ENCODE measurements around the gene CPLANE1. TPM values are rescaled to one million over a fixed set of nuclear protein-coding genes. Genes with fewer than 3 reads are reported as not detected.

The CPLANE1 gene
- total RNA-seq, 1 donor from 2014 or later, result 25.8 TPM

DNA sequence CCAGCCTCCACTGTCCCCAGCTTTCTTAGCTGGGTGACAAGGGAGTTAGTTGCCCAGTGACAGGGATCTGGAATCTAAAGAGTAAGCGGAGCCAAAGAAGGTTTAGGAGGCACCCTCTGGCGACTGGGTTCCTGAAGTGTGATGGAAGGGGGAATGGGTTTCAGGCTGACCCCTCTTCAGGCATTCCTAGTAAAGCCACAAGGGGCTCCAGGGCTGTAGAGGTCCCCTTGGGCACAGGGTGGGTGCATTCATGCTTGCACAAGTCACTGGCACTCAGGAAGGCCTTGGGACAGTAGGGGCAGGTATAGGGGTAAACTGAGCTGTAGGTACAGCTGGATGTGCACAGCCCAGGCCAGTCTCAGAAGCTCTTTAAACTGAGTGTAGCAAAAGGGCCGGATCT lies 74.2 kb downstream of the CPLANE1 start:
- H3K4me3 Mint-ChIP-seq (ENCODE audit: unreplicated experiment), result no peak overlapping the region
- H3K27me3 Mint-ChIP-seq (ENCODE audit: low read depth), result no peaks in the 10 kb centered on the region
- H3K9me3 Mint-ChIP-seq (ENCODE audit: low read depth), result no peaks in the 10 kb centered on the region
- TF ChIP-seq, protein P1, sequence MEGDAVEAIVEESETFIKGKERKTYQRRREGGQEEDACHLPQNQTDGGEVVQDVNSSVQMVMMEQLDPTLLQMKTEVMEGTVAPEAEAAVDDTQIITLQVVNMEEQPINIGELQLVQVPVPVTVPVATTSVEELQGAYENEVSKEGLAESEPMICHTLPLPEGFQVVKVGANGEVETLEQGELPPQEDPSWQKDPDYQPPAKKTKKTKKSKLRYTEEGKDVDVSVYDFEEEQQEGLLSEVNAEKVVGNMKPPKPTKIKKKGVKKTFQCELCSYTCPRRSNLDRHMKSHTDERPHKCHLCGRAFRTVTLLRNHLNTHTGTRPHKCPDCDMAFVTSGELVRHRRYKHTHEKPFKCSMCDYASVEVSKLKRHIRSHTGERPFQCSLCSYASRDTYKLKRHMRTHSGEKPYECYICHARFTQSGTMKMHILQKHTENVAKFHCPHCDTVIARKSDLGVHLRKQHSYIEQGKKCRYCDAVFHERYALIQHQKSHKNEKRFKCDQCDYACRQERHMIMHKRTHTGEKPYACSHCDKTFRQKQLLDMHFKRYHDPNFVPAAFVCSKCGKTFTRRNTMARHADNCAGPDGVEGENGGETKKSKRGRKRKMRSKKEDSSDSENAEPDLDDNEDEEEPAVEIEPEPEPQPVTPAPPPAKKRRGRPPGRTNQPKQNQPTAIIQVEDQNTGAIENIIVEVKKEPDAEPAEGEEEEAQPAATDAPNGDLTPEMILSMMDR (IDR thresholded peaks at IDR 0.05), result no peak
- H3K27ac Mint-ChIP-seq (ENCODE audit: unreplicated experiment), result no peak overlapping the region
- no peaks in the 10 kb centered on the region for H3K4me1 Mint-ChIP-seq (ENCODE audit: low read depth)
- H3K36me3 Mint-ChIP-seq (ENCODE audit: low read depth), result peaks cover 41% of the 10 kb centered on the region
- DNase-seq (ENCODE audit: low spot score), result no peak

DNA sequence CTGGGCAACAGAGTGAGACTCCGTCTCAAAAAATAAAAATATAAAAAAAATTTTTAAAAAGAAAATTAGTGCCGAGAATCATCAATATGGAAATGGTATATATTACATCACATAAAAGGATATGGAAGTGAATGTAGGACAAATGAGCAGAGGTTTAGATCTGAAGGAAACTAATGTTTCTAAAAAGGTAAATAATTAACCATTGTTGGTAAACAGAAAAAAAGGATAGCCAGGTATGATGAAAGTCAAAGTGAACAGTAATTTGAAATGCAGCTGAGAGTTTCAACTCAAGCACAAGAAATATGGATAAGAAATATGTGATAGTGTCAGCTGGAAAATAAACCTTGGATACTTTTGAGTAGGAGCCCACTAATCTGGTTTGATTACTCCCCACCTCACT lies 76.2 kb downstream of the CPLANE1 start:
- H3K36me3 Mint-ChIP-seq (ENCODE audit: low read depth), result peaks cover 52% of the 10 kb centered on the region
- no peaks in the 10 kb centered on the region for H3K9me3 Mint-ChIP-seq (ENCODE audit: low read depth)
- no peak overlapping the region for H3K27ac Mint-ChIP-seq (ENCODE audit: unreplicated experiment)
- TF ChIP-seq, protein P1 (IDR thresholded peaks at IDR 0.05), result no peak
- no peaks in the 10 kb centered on the region for H3K27me3 Mint-ChIP-seq (ENCODE audit: low read depth)
- H3K4me1 Mint-ChIP-seq (ENCODE audit: low read depth), result no peaks in the 10 kb centered on the region
- DNase-seq (ENCODE audit: low spot score), result no peak
- no peak overlapping the region for H3K4me3 Mint-ChIP-seq (ENCODE audit: unreplicated experiment)

DNA sequence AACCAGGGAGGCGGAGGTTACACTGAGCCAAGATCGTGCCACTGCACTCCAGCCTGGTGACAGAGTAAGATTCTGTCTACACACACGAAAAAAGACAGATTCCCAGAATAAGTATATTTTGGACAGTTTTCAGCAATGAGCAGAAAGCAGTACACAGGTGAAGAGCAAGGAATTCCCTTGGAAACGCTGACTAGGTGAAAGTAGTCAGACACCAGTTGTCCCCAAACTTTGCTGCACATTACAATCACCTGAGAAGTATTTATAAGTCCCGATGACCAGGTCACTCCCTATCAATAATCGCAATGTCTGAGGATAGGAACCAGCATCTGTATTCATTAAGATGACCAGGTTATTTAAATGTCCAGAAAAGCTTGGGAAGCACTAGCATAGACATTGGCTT lies 78.3 kb downstream of the CPLANE1 start:
- Mint-ChIP-seq H3K9me3 (ENCODE audit: low read depth) (no peaks in the 10 kb centered on the region), H3K27ac (ENCODE audit: unreplicated experiment) (no peak overlapping the region), H3K27me3 (ENCODE audit: low read depth) (no peaks in the 10 kb centered on the region), H3K36me3 (ENCODE audit: low read depth) (peaks cover 46% of the 10 kb centered on the region), H3K4me1 (ENCODE audit: low read depth) (no peaks in the 10 kb centered on the region), H3K4me3 (ENCODE audit: unreplicated experiment) (no peak overlapping the region)
- TF ChIP-seq, protein P1 (IDR thresholded peaks at IDR 0.05), result no peak
- DNase-seq (ENCODE audit: low spot score), result no peak

DNA sequence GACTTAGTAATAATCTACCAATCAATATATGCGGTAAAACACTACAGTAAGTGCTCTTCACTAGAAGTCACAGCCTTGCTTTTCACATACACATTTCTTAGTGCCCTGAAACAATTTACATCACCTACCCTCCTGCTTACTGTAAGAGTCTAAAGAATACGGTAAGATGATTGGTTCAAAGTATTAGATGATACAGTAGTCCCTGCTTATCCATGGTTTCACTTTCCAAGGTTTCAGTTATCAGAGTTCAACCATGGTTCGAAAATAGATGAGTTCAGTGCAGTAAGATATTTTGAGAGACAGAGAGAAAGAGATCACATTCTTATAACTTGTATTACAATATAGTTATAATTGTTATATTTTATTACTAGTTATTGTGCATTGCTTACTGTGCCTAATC lies 83.0 kb downstream of the CPLANE1 start:
- no peak for DNase-seq (ENCODE audit: low spot score)
- no peaks in the 10 kb centered on the region for H3K9me3 Mint-ChIP-seq (ENCODE audit: low read depth)
- no peaks in the 10 kb centered on the region for H3K27me3 Mint-ChIP-seq (ENCODE audit: low read depth)
- no peaks in the 10 kb centered on the region for H3K4me1 Mint-ChIP-seq (ENCODE audit: low read depth)
- H3K4me3 Mint-ChIP-seq (ENCODE audit: unreplicated experiment), result no peak overlapping the region
- TF ChIP-seq, protein P1 (IDR thresholded peaks at IDR 0.05), result no peak
- H3K27ac Mint-ChIP-seq (ENCODE audit: unreplicated experiment), result no peak overlapping the region
- peaks cover 30% of the 10 kb centered on the region for H3K36me3 Mint-ChIP-seq (ENCODE audit: low read depth)

DNA sequence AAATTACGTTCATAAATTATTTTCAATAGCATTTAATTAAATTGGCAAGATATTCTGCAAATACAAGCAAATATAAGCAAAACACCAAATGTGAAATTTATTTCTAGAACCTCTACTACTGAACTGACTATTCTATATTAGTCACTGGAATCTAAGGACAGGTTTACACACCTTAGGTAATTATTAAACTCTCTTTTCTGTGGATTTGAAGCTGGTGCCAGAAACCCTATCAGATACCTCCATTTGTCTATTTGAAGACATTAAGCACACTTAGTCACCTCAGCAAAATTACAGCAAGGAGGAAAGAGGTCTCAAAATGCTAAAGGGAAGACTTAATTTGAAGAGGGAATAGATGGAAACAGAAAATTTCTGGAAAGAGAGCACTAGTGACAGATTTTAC lies 83.4 kb downstream of the CPLANE1 start:
- Mint-ChIP-seq H3K4me1 (ENCODE audit: low read depth) (no peaks in the 10 kb centered on the region), H3K27ac (ENCODE audit: unreplicated experiment) (no peak overlapping the region), H3K36me3 (ENCODE audit: low read depth) (peaks cover 29% of the 10 kb centered on the region), H3K27me3 (ENCODE audit: low read depth) (no peaks in the 10 kb centered on the region), H3K9me3 (ENCODE audit: low read depth) (no peaks in the 10 kb centered on the region), H3K4me3 (ENCODE audit: unreplicated experiment) (no peak overlapping the region)
- no peak for DNase-seq (ENCODE audit: low spot score)
- TF ChIP-seq, protein P1 (IDR thresholded peaks at IDR 0.05), result no peak

All from chondrocyte (in vitro differentiated cells).